Esophagus squamous epithelium (tissue), 5 donors: ENCODE results near the gene ADAM10. TPM values are rescaled to one million over a fixed set of nuclear protein-coding genes. Genes with fewer than 3 reads are reported as not detected.

Experiments
- DNase-seq: peaks from one replicate; lab custom pipeline; 2025; lab: John Stamatoyannopoulos, UW
- H3K27ac ChIP-seq, 4 donors: fragments of 200-600 bp; sonication (generic); one replicate each; pipeline ENCODE4 v1.5.1; 2016 to 2019; ENCODE audit warnings: mild to moderate bottlenecking in 1 of 4
- H3K27me3 ChIP-seq, 4 donors: fragments of 200-600 bp; sonication (generic); 1 replicate in 3 of 4; 2 replicates in 1 of 4; pipeline versions ENCODE4 v1.5.1 to v1.6.0; 2017 to 2021; ENCODE audit warnings: antibody characterized with exemption in 1 of 4
- H3K36me3 ChIP-seq, 3 donors: fragments of 200-600 bp; sonication (generic); one replicate each; pipeline ENCODE4 v1.5.1; 2016 to 2019
- H3K4me1 ChIP-seq, 3 donors: fragments of 200-600 bp; sonication (generic); one replicate each; pipeline ENCODE4 v1.5.1; 2017 to 2019
- H3K4me3 ChIP-seq, 4 donors: fragments of 200-600 bp; sonication (generic); 1 replicate in 3 of 4; 2 replicates in 1 of 4; pipeline ENCODE4 v1.5.1; 2016 to 2019; ENCODE audit warnings: mild to moderate bottlenecking in 2 of 4, moderate library complexity in 1 of 4
- H3K9me3 ChIP-seq, 3 donors: fragments of 200-600 bp; sonication (generic); one replicate each; pipeline ENCODE4 v1.5.1; 2016 to 2019
- CTCF ChIP-seq, 6 experiments: fragments of 450-650 bp in 4 of 6; fragments of 200-600 bp in 2 of 6; sonication (generic) in 2 of 6; IDR thresholded peaks; one replicate each; pipeline ENCODE4 v1.5.1; 2016 to 2019; ENCODE audit warnings: antibody characterized with exemption in 6 of 6, mild to moderate bottlenecking in 4 of 6, moderate library complexity in 4 of 6
- POLR2A ChIP-seq, 4 donors: fragments of 450-650 bp; IDR thresholded peaks; one replicate each; pipeline ENCODE4 v1.6.1; 2017; ENCODE audit warnings: antibody characterized with exemption in 4 of 4, mild to moderate bottlenecking in 4 of 4, moderate library complexity in 3 of 4
- WGBS, 2 donors: methylation state at CpG; one replicate each; pipeline ENCODE4 v1.1.5; 2018; 5-methylcytosine and 5-hydroxymethylcytosine counted together
- intact Hi-C: fragments of 100-400 bp; cut with DNase I; formaldehyde crosslinking; loops from one replicate; pipeline ENCODE4 v1.15.0; 2022
- total RNA-seq, 4 donors: library from RNA; depleted of rRNA; stranded (reverse); fragments of >200 nt; gene quantifications; one replicate each; pipeline ENCODE4 v1.1.0, GENCODE V29; 2016
- donor health status: DM: yes; HTN: yes; CAD: no.

ADAM10 gene
- total RNA-seq, 4 donors from 2014 or later = 34.3 to 61.3 (median 52.8) TPM

GRCh38 chr15:58690703-58691102 lies 58.8 kb downstream of the ADAM10 start:
- Histone ChIP-seq H3K9me3 (no peaks in the 10 kb centered on the region), H3K36me3 (peaks cover 0 to 10% (median 0%) of the 10 kb centered on the region in 3 donors), H3K4me3 (no peak overlapping the region), H3K27me3 (no peaks in the 10 kb centered on the region), H3K27ac (no peak overlapping the region), H3K4me1 (peaks cover 0 to 21% (median 5%) of the 10 kb centered on the region in 3 donors)
- 67 to 82% methylated on average over 3 of the region's 3 CpGs for WGBS, 2 donors
- intact Hi-C loops = no loop called here
- no peak for DNase-seq
- no peak for TF ChIP-seq CTCF (IDR thresholded peaks at IDR 0.05)
- no peak for TF ChIP-seq POLR2A (IDR thresholded peaks at IDR 0.05)

- DNase-seq = no peak
- intact Hi-C loops = no loop called here
- no peak for TF ChIP-seq CTCF (IDR thresholded peaks at IDR 0.05)
- no peak for TF ChIP-seq POLR2A (IDR thresholded peaks at IDR 0.05)
Observed at GRCh38 chr15:58689646-58690045, 59.9 kb downstream of the ADAM10 start.

GRCh38 chr15:58686286-58686685 lies 63.2 kb downstream of the ADAM10 start:
- no peak for DNase-seq
- Histone ChIP-seq H3K4me3 (no peak overlapping the region), H3K27ac (no peak overlapping the region), H3K36me3 (no peaks in the 10 kb centered on the region), H3K4me1 (peaks cover 0 to 15% (median 0%) of the 10 kb centered on the region in 3 donors), H3K9me3 (no peaks in the 10 kb centered on the region), H3K27me3 (no peaks in the 10 kb centered on the region)
- TF ChIP-seq POLR2A (IDR thresholded peaks at IDR 0.05) = no peak
- no peak for TF ChIP-seq CTCF (IDR thresholded peaks at IDR 0.05)
- intact Hi-C loops = no loop called here
- WGBS, 2 donors = 86 to 97% methylated on average over 5 to 8 of the region's 8 CpGs

More at GRCh38 chr15:58689646-58690045, 59.9 kb downstream of the ADAM10 start:
- H3K4me1 ChIP-seq = peaks cover 0 to 13% (median under 1%) of the 10 kb centered on the region in 3 donors
- no peak overlapping the region for H3K27ac ChIP-seq
- no peak overlapping the region for H3K4me3 ChIP-seq
- no peaks in the 10 kb centered on the region for H3K27me3 ChIP-seq
- H3K36me3 ChIP-seq = peaks cover 0 to 10% (median 0%) of the 10 kb centered on the region in 3 donors
- no peaks in the 10 kb centered on the region for H3K9me3 ChIP-seq

- no peak overlapping the region for H3K4me3 ChIP-seq
- no peaks in the 10 kb centered on the region for H3K27me3 ChIP-seq
- TF ChIP-seq CTCF (IDR thresholded peaks at IDR 0.05) (no peak), POLR2A (IDR thresholded peaks at IDR 0.05) (no peak)
- H3K27ac ChIP-seq = no peak overlapping the region
- H3K4me1 ChIP-seq = peaks cover 0 to 10% (median 0%) of the 10 kb centered on the region in 3 donors
- no peaks in the 10 kb centered on the region for H3K9me3 ChIP-seq
- WGBS, 2 donors = 80 to 84% methylated on average over 4 of the region's 4 CpGs
- intact Hi-C loops = no loop called here
- no peaks in the 10 kb centered on the region for H3K36me3 ChIP-seq
- no peak for DNase-seq
Observed at GRCh38 chr15:58684751-58685150, 64.8 kb downstream of the ADAM10 start.

GRCh38 chr15:58684036-58684710 lies 65.3 kb downstream of the ADAM10 start:
- H3K36me3 ChIP-seq = peaks cover 0 to 6% (median 0%) of the 10 kb centered on the region in 3 donors
- H3K4me3 ChIP-seq = no peak overlapping the region
- no peaks in the 10 kb centered on the region for H3K9me3 ChIP-seq
- no peak for DNase-seq
- no peaks in the 10 kb centered on the region for H3K27me3 ChIP-seq
- TF ChIP-seq CTCF (IDR thresholded peaks at IDR 0.05) = no peak
- TF ChIP-seq POLR2A (IDR thresholded peaks at IDR 0.05) = no peak
- peaks cover 0 to 10% (median 0%) of the 10 kb centered on the region in 3 donors for H3K4me1 ChIP-seq
- no peak overlapping the region for H3K27ac ChIP-seq
- WGBS, 2 donors = 98 to 99% methylated on average over 3 of the region's 3 CpGs
- intact Hi-C loops = no loop called here
